CD4-positive, alpha-beta T cell (primary cell): Measurements from ENCODE around the gene TRH. TPM values are rescaled to one million over a fixed set of nuclear protein-coding genes. Genes with fewer than 3 reads are reported as not detected.

Source experiments
- ATAC-seq: fragments of 200-7000 bp; cut with Tn5 transposase; one replicate; pipeline ENCODE4 v1.10.0; 2022; ENCODE audit warnings: mild to moderate bottlenecking; ENCODE audit not compliant: poor library complexity
- CTCF ChIA-PET: fragments of 350-600 bp; sonication (Branson Sonifier 250); formaldehyde crosslinking; loops from one replicate; lab custom pipeline; 2021; ENCODE audit warnings: antibody characterized with exemption, inconsistent platforms; lab: Charles Lee
- POLR2A ChIA-PET: fragments of 350-600 bp; sonication (Branson Sonifier 250); formaldehyde crosslinking; loops from one replicate; lab custom pipeline; 2021; ENCODE audit warnings: antibody characterized with exemption, inconsistent platforms; lab: Charles Lee
- DNase-seq, 14 experiments: peaks; one replicate each; pipeline ENCODE4 v3.0.0-alpha.2; 2013 to 2020; ENCODE audit warnings: mixed read lengths in 2 of 14
- H3K27ac ChIP-seq, 2 donors: one replicate each; pipeline versions ENCODE4 v1.5.1 to v1.7.0; 2013; ENCODE audit warnings: low read length in 2 of 2, low read depth in 1 of 2, mild to moderate bottlenecking in 1 of 2
- H3K27me3 ChIP-seq, 2 experiments: 1 replicate in 1 of 2; 2 replicates in 1 of 2; pipeline versions ENCODE4 v1.6.1 to v1.7.0; 2013; ENCODE audit warnings: low read length in 2 of 2, control low read depth in 1 of 2, mild to moderate bottlenecking in 1 of 2, moderate library complexity in 1 of 2; ENCODE audit not compliant: insufficient read depth in 2 of 2, control insufficient read depth in 1 of 2
- H3K36me3 ChIP-seq: one replicate; pipeline ENCODE4 v1.6.1; 2013; ENCODE audit warnings: low read length, control low read depth; ENCODE audit not compliant: insufficient read depth
- H3K4me1 ChIP-seq: one replicate; pipeline ENCODE4 v1.6.1; 2013; ENCODE audit warnings: low read length, control low read depth; ENCODE audit not compliant: insufficient read depth
- H3K4me3 ChIP-seq: one replicate; pipeline ENCODE4 v1.5.1; 2013; ENCODE audit warnings: mild to moderate bottlenecking, low read length, moderate library complexity
- H3K9me3 ChIP-seq, 2 experiments: 1 replicate in 1 of 2; 2 replicates in 1 of 2; pipeline versions ENCODE4 v1.6.1 to v1.7.0; 2013; ENCODE audit warnings: low read length in 2 of 2, mild to moderate bottlenecking in 2 of 2, control low read depth in 1 of 2, moderate library complexity in 1 of 2; ENCODE audit not compliant: control insufficient read depth in 1 of 2, insufficient read depth in 1 of 2
- H3K27ac Mint-ChIP-seq: one replicate; pipeline ENCODE4 v1.8.0; 2020; ENCODE audit warnings: mixed read lengths
- H3K27me3 Mint-ChIP-seq: one replicate; pipeline ENCODE4 v1.8.0; 2021; ENCODE audit warnings: mixed read lengths
- H3K36me3 Mint-ChIP-seq: one replicate; pipeline ENCODE4 v1.8.0; 2021; ENCODE audit warnings: low read depth, mixed read lengths
- H3K4me1 Mint-ChIP-seq: one replicate; pipeline ENCODE4 v1.8.0; 2021; ENCODE audit warnings: low read depth, mixed read lengths
- H3K4me3 Mint-ChIP-seq: one replicate; pipeline ENCODE4 v1.8.0; 2020; ENCODE audit warnings: mild to moderate bottlenecking, mixed read lengths
- H3K9me3 Mint-ChIP-seq: one replicate; pipeline ENCODE4 v1.8.0; 2020; ENCODE audit warnings: mixed read lengths
- intact Hi-C, 2 experiments: fragments of 100-400 bp; cut with DNase I in 1 of 2; cut with micrococcal nuclease in 1 of 2; formaldehyde crosslinking; loops; one replicate each; pipeline versions ENCODE4 v1.15.1 to v1.9.0; 2023 to 2025; cut with DNase I, micrococcal nuclease
- polyA plus RNA-seq, 2 donors: library from polyadenylated mRNA; unstranded; fragments of 120-200 nt; gene quantifications; one replicate each; pipeline ENCODE4 v1.2.1, GENCODE V29; 2013
- total RNA-seq, 174 experiments: library from RNA in 2 of 174; stranded (reverse) in 2 of 174; gene quantifications; one replicate each; pipeline ENCODE4 v1.2.3 and lab custom pipeline; 2021 to 2026
- TF ChIP-seq, protein P1 (sequence below): fragments of 200-600 bp; IDR thresholded peaks from one replicate; pipeline ENCODE4 v1.8.0; 2022; ENCODE audit warnings: antibody characterized with exemption, mild to moderate bottlenecking

The TRH gene
- total RNA-seq: not detected
- polyA plus RNA-seq (2013, experiment 1 of 2): not detected
- polyA plus RNA-seq (2013, experiment 2 of 2): 0.05 TPM
- total RNA-seq (lab: John Stamatoyannopoulos, UW): 0 to 1.0 (median 0.03) reads per million in 172 experiments

DNA sequence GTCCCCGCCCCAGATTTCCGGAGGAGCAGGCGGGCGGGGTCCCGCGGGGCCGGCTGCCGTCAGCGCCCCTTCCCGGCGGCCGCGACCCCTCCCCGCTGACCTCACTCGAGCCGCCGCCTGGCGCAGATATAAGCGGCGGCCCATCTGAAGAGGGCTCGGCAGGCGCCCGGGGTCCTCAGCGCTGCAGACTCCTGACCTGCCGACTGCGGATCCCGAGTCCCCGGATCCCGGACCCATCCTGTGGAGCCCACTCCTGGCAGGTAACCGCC is at the start of gene TRH:
TRH (plus strand) TSS at position 157 of the 269 bp plus-strand sequence. CDS start 1,097 bp downstream, outside the sequence.
- DNase-seq (no peak), ATAC-seq (no peak)
- Mint-ChIP-seq H3K4me1 (peaks cover 9% of the 10 kb centered on the region), H3K4me3 (peak within 1 kb of the TSS; percentile 56), H3K27me3 (peaks cover 74% of the 10 kb centered on the region), H3K36me3 (no peaks in the 10 kb centered on the region), H3K27ac (no peak within 1 kb of the TSS), H3K9me3 (no peaks in the 10 kb centered on the region)
- H3K9me3 ChIP-seq: peaks cover 0 to 13% of the 10 kb centered on the region in 2 experiments
- H3K27me3 ChIP-seq: peaks cover 50 to 53% of the 10 kb centered on the region in 2 experiments
- CTCF ChIA-PET: no interaction called here
- H3K27ac ChIP-seq: no peak within 1 kb of the TSS
- H3K4me3 ChIP-seq: peak within 1 kb of the TSS; percentile 24
- no peaks in the 10 kb centered on the region for H3K36me3 ChIP-seq
- intact Hi-C loops: no loop called here
- TF ChIP-seq, protein P1, sequence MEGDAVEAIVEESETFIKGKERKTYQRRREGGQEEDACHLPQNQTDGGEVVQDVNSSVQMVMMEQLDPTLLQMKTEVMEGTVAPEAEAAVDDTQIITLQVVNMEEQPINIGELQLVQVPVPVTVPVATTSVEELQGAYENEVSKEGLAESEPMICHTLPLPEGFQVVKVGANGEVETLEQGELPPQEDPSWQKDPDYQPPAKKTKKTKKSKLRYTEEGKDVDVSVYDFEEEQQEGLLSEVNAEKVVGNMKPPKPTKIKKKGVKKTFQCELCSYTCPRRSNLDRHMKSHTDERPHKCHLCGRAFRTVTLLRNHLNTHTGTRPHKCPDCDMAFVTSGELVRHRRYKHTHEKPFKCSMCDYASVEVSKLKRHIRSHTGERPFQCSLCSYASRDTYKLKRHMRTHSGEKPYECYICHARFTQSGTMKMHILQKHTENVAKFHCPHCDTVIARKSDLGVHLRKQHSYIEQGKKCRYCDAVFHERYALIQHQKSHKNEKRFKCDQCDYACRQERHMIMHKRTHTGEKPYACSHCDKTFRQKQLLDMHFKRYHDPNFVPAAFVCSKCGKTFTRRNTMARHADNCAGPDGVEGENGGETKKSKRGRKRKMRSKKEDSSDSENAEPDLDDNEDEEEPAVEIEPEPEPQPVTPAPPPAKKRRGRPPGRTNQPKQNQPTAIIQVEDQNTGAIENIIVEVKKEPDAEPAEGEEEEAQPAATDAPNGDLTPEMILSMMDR: no peak
- POLR2A ChIA-PET: no interaction called here
- peaks cover 17% of the 10 kb centered on the region for H3K4me1 ChIP-seq

- TF ChIP-seq, protein P1: no peak
These were observed 47.4 kb upstream of the TRH start for GRCh38 chr3:129927072-129927471.

GRCh38 chr3:129929383-129929782 is 45.1 kb upstream of the TRH start:
- H3K36me3 Mint-ChIP-seq: peaks cover 9% of the 10 kb centered on the region
- H3K9me3 ChIP-seq: peaks cover 8 to 10% of the 10 kb centered on the region in 2 experiments
- no peak for ATAC-seq
- no peak overlapping the region for H3K4me3 Mint-ChIP-seq
- no peak overlapping the region for H3K27ac ChIP-seq
- H3K4me1 ChIP-seq: peaks cover 3% of the 10 kb centered on the region
- peaks cover 11% of the 10 kb centered on the region for H3K9me3 Mint-ChIP-seq
- POLR2A ChIA-PET: no interaction called here
- no peak for DNase-seq
- intact Hi-C loops: no loop called here
- peaks cover 2% of the 10 kb centered on the region for H3K4me1 Mint-ChIP-seq
- CTCF ChIA-PET: no interaction called here
- peaks cover 3% of the 10 kb centered on the region in 2 experiments for H3K27me3 ChIP-seq
- H3K4me3 ChIP-seq: no peak overlapping the region
- no peaks in the 10 kb centered on the region for H3K36me3 ChIP-seq
- H3K27ac Mint-ChIP-seq: no peak overlapping the region
- TF ChIP-seq, protein P1: no peak
- peaks cover 17% of the 10 kb centered on the region for H3K27me3 Mint-ChIP-seq

More at GRCh38 chr3:129927072-129927471, 47.4 kb upstream of the TRH start:
- no peak overlapping the region for H3K4me3 Mint-ChIP-seq
- H3K27me3 ChIP-seq: peaks cover 3 to 4% of the 10 kb centered on the region in 2 experiments
- DNase-seq: no peak
- ChIA-PET POLR2A (no interaction called here), CTCF (no interaction called here)
- H3K36me3 ChIP-seq: no peaks in the 10 kb centered on the region
- H3K27ac ChIP-seq: no peak overlapping the region
- intact Hi-C loops: no loop called here
- H3K27ac Mint-ChIP-seq: no peak overlapping the region
- H3K4me1 Mint-ChIP-seq: no peaks in the 10 kb centered on the region
- peaks cover 8 to 10% of the 10 kb centered on the region in 2 experiments for H3K9me3 ChIP-seq
- H3K27me3 Mint-ChIP-seq: peaks cover 15% of the 10 kb centered on the region
- H3K36me3 Mint-ChIP-seq: peaks cover 9% of the 10 kb centered on the region
- no peaks in the 10 kb centered on the region for H3K4me1 ChIP-seq
- peaks cover 17% of the 10 kb centered on the region for H3K9me3 Mint-ChIP-seq
- ATAC-seq: no peak
- no peak overlapping the region for H3K4me3 ChIP-seq
